Measurements from ENCODE around the gene CMTR1.

CMTR1 gene

DNA sequence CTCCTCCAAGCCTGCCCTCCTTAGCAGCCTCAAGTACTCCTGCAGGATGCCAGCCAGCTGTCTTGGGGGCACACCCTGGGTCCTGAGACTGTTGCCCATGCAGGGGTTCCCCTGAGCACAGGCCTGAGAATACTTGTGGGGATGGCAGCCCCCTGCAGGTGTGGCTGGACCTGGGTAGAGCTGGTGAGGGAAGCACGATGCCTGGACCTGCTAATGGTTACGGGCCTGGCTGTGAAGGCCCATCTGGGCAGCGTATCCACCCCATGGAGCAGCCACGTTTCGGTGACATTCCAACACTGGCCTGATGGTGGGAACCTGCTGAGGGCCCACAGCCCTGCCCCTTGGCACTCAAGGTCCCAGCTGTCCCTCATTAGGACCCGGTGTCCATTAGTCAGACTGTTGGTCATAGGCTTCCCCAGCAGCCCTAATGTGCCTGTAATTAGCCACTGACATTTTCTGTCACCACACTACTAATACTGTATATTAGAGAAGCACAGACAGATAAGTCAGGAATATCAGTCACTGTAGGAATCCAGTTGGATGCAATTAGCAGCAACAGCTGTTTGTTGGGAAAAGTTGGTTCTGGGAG, 46.3 kb downstream of the CMTR1 start:
- no peak for DNase-seq

DNA sequence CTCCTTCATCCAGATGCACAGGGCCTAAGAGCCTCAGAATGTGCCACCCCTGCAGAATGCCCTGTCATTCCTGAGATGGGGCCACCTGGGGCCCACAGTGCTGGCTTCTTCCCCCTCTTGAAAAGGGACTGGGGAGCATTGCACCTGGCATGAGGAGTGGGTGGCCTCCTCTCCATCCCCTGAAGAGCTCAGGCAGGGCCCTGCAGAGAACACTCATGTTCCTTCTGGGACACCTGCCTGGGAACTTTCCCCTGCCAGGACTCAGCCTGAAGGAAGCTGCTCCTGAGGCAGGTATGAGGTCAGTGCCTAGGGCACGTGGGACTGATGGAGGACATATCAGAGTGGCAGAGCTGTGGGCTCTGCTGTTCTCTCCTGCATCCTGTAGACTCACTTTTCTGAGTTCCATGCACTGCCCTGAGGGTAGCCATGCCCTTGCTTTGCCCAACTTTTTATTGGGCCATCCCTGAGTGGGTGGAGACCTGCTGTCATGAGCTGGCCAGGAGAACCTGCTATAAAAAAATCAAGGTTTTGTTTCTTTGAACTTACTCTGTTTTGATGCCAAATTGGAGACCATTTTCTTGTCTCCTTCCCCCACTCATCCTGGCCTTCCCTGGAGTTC, 47.2 kb downstream of the CMTR1 start:
- no peak for DNase-seq

DNA sequence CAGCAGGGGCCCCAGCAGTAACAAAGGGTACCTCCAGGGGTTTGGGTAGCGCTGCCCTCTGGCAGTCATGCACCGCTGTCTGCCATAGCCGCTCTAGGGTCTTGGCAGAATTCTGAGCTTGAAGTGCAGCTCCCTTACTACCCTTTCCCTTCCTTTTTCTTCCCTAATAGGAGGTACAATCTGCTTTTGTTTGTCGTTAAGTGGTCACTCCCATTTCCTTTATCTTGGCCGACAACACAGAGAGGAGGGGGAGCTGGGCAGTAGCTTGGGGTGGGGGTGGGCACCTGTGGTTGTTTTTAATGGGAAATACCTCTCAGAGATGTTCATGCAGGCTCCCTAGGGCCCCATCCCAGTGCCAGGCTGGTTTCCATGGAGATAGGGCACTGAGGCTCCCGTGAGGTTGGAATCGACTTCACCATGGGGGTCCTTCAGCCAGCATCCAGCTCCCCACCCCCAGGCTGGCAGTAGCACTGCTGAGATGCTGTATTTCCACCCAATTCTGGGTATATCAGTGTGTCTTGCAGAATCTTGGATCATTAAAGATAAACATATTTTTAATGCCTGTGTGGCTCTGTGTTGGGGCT, 48.0 kb downstream of the CMTR1 start:
- no peak for DNase-seq

DNA sequence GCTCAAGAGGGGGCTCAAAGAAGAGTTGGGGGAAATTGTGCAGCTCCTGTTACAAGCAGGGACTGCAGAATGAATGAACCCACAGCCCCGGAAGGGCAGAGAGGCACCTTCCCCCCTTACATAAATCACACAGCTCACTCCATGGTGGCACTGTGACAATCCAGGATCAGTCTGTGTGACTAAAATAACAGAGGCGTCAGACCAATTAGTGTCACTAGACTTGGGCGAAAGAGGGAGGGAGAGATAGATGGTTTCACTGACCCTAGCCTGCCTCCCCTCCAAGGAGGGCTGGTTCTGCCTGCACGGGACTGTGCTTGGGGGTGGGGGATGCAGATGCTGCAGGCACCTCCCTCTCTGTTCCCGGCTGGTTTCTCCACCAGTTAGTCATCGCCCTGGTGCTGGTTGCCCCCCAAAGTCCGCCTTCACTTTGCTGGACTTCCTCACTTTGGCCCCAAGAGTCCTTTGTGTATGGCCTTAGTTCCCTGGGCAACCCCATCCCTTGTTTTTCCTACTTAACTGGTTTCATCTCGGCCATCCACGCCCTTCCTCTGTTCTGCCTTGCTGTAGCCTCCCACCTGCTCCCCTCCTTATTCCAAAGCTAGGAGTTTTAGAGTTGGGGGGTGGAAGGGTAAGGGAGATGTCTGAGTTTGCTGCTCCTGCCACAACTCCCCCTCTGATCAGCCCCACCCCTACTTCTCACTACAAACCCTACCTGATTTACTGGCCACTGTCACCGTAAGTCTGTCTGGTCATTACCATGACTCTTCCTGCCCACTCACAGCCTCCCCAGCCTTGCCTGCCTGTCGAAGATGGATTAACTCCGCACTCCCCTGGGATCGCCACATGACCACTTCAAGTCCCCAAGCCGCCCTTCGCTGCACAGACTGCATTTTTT, 48.9 kb downstream of the CMTR1 start:
- no peak for DNase-seq

DNA sequence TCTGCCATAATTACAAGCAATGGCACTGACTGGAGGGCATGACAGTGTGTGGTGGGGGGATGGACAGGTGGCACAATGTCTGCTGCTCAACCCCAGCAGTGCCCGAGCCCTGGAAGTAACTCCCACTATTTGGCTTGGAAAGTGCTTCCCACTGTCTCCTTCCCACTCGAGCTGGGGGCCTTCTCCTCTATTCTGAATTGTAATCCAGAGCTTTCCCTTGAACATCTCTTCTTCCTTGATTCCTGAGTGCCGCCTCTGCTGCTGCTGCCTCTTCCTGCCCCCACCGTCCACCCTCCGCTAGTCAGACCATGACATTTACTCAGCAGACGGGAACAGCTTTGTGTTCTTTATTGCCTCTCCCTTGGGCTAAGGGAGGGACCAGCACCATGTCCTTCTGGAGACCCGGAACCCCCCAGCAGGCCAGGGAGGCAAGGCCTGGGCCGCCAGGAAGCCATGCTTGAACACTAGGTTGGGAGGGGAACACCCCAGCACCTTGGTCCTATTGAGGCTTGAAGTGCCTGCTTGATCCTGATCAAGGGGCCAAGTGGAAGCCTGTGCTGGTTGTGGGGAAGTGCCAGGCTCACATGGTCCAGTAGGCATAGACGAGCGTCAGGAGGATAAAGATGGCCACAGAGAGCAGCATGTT, 49.7 kb downstream of the CMTR1 start:
- no peak for DNase-seq

DNA sequence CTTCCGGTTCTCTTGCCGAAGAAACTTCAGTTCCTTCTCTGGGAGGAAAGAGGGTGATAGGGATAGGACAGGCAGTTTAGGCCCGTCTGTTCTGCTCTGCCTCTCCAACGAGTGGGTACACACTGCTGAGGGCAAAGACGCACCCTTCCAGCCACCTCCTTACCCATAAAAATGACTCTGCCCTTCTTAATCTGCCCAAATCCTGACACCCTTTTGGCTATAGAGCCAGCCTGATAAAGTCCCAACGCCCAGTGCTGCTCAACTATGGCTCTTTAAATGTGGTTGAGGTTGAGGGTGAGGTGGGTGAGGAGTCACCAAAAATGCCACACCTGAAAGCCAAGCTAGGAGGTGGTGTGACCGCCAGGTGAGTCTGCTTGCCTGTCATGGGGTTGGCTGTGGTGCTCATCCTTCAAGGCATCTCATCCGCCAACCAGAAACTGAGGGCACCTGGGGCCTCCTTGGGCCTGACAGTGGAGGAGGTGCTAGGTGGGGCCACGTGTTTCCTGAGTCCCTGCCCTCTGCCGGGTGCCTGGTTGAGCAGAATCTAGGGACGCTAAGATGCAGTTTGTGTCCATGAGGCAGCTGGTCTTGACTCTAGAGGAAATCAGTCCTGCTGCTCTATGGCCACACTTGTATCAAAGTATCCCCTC, 50.4 kb downstream of the CMTR1 start:
- no peak for DNase-seq

DNA sequence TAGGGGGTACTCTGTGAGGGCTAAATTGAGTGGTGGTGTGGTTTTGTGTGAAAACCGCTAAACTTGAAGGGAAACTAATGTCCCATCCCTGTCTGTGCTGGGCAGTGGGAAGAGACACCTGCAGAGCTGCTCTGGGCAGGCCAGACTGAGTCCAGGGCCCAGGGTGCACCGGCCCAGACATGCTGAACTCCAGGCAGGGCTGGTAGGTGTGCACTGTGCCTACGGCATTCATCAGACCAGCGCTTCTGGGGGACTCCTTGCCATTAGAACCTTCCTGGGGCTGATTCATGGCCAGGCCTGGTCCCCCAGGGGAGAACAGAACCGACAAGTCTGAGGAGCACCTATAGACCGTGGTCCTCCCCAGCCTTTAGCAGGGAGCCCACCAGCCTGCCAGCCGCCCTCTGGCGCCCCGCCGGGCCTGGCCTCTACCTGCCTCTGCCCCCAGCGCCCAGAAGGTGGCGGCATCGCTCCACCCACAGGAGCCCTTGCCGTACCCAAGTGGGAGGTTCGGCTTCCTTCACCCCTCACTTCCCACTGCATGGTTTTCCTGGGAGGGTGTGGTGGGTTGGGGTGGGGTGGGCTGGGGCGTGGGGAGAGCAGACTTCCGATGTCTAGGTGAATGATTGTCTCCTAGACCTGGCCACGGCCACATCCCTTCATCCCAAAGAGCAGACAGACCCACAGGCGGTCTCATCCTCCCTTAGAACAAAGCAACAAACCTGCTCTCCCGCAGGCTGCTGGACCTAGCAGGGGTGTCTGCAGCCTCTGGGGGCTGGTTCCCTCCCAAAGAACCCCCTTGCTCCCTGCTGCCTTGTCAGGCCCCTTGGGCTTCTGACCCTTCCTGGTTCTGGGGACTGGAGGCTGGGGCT, 51.1 kb downstream of the CMTR1 start:
- DNase-seq: peak; percentile 70

DNA sequence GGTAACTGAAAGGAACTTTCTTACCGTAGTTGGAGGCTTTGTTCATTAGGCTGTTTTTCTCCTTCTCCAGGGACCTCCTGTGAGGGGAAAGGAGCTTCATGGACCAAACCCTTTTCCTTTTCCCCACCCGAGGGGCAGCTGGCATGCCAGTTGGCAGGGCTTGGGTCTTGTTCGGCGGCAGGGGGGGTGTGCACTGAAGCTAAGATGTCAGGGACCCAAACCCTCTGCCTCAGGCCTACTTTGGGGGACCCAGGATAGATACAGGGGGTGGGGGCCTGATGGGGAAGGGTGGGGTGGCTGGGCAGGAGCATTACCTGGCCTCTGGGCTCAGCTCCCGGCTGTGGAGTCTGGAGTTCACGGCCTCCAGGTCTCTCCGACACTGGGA, 51.8 kb downstream of the CMTR1 start:
- DNase-seq: no peak

DNA sequence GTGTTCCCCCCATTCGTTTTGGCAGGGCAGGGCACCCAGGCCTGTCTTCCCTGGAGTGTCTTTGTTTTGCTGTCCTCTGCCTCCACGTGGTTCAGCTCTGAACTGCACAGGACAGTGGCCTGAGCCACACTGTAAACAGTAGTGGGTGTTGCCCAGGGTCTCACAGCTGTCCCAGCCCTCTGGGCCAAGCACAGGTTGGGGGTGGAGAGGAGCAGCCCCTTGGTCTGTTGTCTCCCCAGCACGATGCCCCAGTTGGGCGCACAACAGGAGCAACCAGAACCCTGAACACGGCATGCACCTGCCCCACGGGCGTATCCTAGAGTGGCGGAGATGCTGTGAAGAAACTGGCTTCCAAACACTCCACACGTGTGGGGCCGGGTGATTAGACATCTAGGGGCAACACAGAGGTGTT, 52.3 kb downstream of the CMTR1 start:
- peak; percentile 11 for DNase-seq

GRCh38 chr6:37486121-37486839, 53.3 kb downstream of the CMTR1 start:
- no peak for DNase-seq

- DNase-seq: no peak
Measured at GRCh38 chr6:37487591-37488380, 54.8 kb downstream of the CMTR1 start.

- no peak for DNase-seq
Measured at GRCh38 chr6:37488476-37488875, 55.5 kb downstream of the CMTR1 start.

- DNase-seq: peak; percentile 48
Measured at GRCh38 chr6:37489697-37490336, 56.8 kb downstream of the CMTR1 start.

GRCh38 chr6:37490536-37491170, 57.6 kb downstream of the CMTR1 start:
- no peak for DNase-seq

- DNase-seq: no peak
Measured at GRCh38 chr6:37491171-37491829, 58.3 kb downstream of the CMTR1 start.

GRCh38 chr6:37491830-37492208, 58.8 kb downstream of the CMTR1 start:
- DNase-seq: no peak

DNA sequence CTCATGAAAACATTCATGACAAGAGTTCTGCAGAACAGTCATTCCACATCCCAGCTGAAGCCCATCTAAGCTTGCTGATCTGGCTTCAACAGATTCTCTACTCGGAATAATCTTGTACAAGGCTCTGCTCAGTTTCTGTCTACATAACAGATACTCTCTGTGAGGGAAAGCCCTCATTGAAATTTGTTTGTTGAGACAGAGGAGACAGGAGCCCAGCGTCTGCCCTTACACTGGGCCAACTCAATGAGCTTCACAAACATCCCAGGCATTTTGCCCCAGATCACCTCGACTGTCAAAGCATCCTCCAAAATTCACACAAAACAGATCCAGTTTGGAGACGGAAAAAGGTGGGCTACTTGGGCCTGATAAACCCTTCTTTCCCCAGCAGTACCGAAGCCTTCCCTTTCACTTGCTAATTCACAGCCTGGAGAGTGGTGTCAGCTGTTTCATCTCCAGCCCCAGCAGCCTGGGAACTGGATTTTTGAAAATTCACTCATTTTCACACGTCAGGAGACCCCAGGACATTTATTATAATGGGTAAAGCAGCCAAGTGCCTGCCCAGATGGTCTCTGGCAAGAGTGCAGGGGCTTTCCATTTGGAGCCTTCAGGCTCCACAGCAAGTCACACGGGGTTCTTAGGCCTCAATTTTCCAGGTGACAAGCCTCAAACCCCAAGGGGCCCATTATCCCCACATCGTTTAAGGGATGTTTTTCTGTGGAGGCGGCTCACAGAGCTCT, 59.4 kb downstream of the CMTR1 start:
- DNase-seq: peak; percentile 85

All from NCI-H2171 (cell line).